GM20000 (cell line): Measurements from ENCODE around the gene PACRG.

Experiments
- DNase-seq: peaks from one replicate; pipeline ENCODE4 v3.0.0; 2012; ENCODE audit warnings: low spot score
- TF ChIP-seq, protein P1 (sequence below): IDR thresholded peaks from 2 replicates; pipeline ENCODE4 v1.5.1; 2012; ENCODE audit warnings: mild to moderate bottlenecking, control low read depth; ENCODE audit errors: extremely low read depth, missing control alignments

Gene PACRG

GRCh38 chr6:162770955-162771354, 43.2 kb downstream of the PACRG start:
- TF ChIP-seq, protein P1, sequence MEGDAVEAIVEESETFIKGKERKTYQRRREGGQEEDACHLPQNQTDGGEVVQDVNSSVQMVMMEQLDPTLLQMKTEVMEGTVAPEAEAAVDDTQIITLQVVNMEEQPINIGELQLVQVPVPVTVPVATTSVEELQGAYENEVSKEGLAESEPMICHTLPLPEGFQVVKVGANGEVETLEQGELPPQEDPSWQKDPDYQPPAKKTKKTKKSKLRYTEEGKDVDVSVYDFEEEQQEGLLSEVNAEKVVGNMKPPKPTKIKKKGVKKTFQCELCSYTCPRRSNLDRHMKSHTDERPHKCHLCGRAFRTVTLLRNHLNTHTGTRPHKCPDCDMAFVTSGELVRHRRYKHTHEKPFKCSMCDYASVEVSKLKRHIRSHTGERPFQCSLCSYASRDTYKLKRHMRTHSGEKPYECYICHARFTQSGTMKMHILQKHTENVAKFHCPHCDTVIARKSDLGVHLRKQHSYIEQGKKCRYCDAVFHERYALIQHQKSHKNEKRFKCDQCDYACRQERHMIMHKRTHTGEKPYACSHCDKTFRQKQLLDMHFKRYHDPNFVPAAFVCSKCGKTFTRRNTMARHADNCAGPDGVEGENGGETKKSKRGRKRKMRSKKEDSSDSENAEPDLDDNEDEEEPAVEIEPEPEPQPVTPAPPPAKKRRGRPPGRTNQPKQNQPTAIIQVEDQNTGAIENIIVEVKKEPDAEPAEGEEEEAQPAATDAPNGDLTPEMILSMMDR = no peak
- DNase-seq = no peak

DNA sequence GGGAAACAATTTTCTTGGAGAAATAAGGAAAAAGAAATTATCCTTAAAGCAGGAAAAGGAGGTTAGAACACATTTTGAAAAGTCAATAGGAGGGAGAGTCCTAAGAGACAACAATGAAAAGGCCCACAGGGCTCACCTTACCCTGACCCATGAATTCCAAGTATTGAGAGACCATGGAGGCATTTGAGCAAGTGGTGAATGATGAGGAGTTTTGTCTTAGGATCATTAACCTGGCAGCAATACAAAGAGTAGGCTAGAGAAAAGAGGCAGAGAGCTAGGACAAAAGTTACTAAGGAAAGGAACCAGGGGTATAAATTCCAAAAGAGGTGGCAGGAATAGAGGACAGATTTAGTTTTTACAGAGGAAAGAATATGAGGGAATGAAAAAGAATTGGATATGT, 44.7 kb downstream of the PACRG start:
- DNase-seq = no peak
- TF ChIP-seq, protein P1 = no peak

GRCh38 chr6:162773996-162774395, 46.2 kb downstream of the PACRG start:
- no peak for DNase-seq

GRCh38 chr6:162777091-162777490, 49.3 kb downstream of the PACRG start:
- no peak for DNase-seq
- TF ChIP-seq, protein P1 = no peak

More at GRCh38 chr6:162773996-162774395, 46.2 kb downstream of the PACRG start:
- TF ChIP-seq, protein P1 = no peak

DNA sequence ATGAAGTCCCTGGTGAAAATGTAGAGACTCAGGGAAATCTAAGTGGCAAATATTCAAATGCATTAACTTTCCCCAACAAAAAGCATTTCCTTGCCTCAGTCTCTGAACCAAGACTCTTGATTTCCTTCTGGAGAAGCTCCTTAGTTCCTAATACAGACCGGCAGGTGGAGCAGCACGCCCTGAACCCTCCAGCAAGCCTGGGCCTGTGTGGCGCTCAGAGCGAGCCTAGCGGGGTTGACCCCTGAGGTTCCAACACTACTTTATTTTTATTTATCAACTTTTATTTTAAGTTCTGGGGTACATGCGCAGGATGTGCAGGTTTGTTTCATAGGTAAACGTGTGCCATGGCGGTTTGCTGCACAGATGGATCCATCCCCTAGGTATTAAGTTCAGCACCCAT, 50.8 kb downstream of the PACRG start:
- TF ChIP-seq, protein P1 = no peak
- DNase-seq = no peak

DNA sequence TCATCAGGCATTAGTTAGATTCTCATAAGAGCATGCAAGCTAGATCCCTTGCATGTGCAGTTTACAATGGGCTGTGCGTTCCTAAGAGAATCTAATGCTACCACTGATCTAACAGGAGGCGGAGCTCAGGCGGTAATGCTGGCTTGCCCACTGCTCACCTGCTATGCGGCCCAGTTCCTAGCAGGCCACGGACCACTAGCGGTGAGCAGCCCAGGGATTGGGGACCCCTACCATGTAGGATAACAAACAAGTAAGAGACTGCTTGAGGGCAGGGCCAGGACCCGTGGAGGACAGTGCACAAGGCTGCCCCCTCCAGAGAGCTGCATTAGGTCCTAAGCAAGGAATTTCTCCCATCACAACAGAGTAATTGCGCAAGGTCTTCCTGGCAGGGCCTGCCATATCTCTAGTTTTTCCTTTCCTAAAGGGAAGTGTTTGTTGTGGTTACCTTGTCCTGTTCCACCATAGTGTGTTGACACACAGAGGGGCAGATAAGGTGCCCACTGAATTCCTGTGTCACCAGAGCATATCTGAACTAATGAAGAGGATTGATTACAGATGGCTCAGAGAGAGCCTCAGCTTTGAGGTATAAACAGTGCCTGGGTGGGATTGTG, 58.0 kb downstream of the PACRG start:
- no peak for DNase-seq
- TF ChIP-seq, protein P1 = no peak

GRCh38 chr6:162798546-162799266, 70.9 kb downstream of the PACRG start:
- TF ChIP-seq, protein P1 = no peak
- DNase-seq = no peak
